T-helper 2 cell (primary cell): Measurements from ENCODE around the gene TMEM60.
"Not testable (repeated sequence)": the region's sequence is repeated elsewhere in the genome, so short reads cannot be mapped to it uniquely, and the experiment has no call there.

ENCODE experiments used
- DNase-seq, 5 experiments: peaks; one replicate each; pipeline versions ENCODE4 v3.0.0 to v3.0.0-alpha.2; 2012 to 2022

Gene TMEM60

DNA sequence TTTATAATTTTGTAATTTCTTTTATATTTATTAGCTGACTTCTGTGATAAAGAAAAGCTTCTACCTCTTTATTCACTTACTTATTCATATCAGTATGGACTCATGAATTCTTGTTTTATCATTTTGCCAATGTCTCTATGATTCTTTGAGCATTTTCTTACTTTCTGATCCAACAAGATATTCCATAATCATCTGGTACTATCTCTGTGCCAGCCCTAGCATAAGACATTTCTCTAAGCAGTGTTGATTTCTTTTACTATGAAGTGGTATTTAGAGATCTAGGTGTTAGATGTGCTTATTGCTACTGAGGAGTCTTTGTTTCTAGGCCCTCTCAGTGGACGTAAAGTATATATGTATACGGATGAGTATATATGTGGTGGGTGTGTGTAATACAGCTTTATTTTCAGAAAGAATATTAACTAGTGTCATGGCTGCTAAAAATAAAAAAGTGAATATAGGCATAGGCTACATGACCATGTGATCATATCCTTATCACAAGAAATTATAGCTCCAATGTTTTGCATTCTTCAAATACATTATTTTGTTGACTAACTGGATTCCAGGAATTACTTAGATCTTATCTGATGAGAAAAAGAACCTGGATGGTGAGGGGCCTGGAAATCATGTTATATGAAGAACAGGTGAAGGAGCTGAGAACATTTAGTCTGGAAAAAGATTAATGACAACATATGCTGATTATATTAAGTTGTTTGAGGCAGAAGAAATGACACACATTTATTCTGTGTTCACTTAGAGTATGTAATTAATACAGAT, 13.5 kb upstream of the TMEM60 start:
- no peak for DNase-seq

DNA sequence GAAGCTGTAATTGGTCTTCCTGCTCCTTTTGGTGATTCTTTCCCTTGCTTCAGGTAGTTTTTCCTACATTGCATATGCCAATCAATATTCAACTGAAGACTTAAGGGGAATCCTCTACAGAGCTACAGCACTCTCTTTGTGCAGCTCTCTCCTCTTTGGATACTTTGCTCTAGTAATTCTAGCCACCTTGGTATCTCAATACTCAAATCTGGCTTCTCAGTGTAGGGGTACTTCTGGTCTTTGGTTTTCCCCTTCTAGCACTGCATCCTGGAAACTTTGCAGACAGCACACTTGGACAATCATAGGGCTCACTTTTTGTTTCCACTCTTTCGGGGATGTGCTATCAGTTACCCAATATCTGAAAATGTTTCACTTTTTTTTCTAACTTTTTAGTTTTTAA, 10.3 kb upstream of the TMEM60 start:
- DNase-seq = no peak

DNA sequence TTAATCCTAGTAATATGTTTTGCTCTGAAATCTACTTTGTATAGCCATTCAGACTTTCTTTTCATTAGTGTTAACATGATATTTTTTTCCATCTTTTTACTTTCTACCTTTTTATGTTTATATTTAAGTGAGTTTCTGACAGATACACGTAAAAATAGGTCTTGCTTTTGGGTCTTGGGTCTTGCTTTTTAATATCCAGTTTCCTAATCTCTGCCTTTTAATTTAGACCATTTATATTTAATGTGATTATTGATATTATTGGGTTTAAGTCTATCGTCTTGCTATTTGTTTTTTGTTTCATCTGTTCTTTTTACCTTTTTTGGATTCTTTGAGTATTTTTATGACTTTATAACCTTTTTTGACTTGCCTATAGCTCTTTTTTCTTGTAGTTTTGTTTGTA, 8.2 kb upstream of the TMEM60 start:
- no peak for DNase-seq

DNA sequence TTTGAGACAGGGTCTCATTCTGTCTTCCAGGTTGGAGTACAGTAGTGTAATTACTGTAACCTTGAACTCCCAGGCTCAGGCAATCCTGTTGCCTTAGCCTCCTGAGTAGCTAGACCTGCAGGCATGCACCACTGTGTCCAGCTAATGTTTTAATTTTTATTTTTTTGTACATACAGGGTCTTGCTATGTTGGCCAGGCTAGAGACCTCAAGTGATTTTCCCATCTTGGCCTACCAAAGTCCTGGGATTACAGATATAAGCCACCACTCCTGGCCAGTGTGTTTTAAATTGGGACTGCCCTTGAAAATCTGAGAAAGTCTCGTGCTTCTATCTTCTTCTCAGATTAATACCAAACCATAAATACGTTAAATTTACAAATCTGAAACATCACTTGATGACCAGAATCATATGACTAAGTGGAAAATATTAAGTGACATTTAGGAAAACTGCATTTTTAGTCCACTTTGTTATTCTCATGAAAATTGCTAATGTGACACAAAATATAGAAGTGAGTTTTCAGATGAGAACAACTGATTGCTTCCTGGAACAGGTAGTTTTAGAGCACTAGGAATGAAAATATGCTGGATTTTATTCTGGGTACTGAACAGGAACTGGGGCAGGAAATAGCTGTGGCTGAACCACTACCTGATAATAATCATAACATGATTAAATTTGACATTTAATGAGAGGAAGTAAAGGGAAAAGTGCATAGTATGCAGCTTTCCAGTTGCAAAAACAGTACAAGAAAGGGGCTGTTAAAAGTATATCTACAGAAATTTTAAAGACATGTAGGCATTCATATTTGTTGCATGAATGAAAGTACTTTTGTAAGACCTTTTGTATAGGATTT, 4.5 kb upstream of the TMEM60 start:
- peak in 2 of 5 experiments; percentile 19 to 81 for DNase-seq

DNA sequence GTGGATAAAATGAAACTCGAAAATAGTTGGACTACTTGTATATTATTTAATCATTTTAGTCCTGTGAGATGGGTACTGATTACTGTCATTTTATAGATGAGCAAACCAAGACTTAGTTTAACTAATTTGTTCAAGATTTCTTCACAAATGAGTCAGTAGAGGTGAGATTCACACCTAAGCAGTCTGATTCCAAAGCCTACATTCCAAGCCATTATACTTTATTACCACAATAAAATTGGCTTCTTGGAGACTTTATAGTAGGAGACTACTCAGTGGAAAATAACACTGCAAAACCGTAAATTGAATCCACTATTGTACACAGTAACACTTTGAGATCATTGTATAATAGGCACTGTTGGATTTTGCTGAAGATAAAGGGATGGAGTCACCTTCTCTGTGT, 2.5 kb upstream of the TMEM60 start:
- no peak for DNase-seq

DNA sequence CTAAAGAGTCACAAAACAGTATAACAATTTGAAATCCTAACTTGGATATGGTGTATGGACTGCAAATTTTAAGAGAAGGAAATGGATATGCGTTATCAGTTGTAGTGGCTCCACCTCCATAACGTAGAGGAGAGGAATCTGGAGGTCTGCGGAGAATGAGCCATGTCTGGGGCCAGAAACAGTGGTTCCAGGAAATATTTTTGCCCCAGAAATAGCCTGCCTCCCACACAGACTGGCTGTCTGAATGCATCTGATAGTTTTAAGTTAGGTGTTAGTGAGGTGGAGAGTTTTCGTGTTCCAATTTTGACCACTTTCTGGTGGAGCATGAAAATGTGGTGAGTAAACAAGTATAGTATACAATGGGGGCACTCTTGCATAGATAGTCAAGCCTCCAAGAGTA, 1.9 kb upstream of the TMEM60 start:
- DNase-seq = peak in 1 of 5 experiments; percentile 33

DNA sequence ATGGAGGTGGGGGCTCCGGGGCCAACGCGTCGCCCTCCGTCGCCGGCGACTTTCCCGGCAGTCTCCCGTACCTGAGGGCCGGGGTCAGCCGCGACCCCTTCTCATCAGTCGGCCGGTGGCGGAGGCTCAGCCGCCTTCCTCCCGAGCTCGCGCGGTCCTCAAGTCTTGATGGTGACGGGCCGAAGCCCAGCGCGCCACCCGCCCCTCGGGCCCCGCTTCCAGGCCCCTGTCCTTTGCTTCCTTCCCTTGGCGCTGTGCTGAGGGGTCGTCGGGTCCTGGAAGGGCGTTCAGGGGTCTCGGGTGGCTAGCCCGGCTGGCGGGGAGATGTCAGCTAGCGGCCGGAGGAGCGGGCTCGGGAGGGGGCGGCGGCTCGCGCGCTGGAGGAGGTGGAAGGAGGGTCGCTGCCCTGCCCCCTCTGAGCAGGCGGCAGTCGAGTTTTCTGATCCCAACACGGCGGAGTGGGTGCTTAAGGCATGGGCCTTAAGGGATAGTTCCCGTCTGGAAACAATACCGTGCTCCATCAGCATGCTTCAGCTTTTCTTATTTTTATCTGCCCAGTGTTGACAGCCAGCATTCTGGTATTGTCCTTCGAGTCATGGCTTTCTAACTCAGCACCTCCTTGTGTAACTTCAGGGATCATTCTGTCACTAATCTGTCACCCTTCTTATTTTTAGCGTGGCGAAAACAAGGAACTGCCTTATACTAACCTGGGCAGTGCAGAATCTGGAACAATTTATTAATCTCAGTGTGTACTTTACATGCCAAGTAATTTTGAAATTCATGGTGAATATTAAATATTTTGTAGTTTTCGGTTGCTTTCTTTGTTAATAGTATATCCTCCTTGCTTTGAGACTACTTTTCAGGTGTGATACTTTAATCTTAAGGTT, 1.1 kb upstream of the TMEM60 start:
- peak in 3 of 5 experiments; percentile 6 to 68 (median 13) for DNase-seq

DNA sequence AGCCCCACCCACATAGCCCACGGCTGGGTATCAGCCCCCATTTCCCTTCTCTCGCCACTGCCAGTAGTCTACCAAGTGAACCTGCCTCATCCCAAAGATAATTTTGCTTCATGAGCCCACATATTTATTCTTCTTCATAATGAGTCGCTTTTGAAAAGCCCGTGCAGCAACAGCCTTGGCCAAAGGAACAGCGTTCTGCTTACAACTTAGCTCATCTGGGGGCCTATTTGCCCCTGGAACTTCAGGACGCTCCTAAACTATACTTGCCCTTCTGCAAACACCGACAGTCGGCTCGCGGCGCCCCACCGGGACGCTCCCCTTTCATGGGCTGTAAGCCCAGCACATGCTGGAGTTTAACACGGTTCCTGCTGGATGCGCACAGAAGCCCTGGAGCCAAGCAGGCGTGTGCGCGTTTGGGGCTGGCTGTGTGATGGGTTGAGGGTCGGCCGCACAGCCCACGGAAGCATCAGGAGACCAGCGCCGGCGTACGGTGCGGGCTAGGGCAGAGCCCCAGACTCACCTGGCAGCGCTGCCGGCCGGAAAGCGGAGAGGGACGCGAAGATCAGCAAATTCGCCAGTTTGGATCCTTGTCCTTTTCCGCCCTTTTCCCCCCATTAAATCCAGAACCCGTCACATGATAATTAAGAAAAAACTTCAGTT, 370 bp downstream of the TMEM60 start:
- DNase-seq = peak in 1 of 5 experiments; percentile 21

DNA sequence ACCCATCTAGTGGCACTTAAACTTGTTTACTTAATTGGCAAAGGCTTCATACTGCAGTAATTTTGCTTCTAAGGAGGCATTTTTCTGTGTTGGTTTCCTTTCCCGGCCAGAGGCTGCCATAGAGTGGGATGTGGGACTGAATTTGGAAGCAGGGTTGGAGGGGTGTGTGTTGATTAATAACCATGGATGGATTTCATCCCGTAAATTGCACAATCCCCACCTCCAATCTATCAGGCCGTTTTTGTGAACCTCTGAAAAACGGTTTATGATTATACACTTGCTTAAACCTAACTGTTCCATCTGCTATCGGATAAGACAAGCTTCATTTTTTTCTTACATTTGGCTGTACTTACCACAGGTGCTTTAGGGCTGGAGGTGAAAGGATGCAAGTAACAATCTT, 1.3 kb downstream of the TMEM60 start:
- no peak for DNase-seq

DNA sequence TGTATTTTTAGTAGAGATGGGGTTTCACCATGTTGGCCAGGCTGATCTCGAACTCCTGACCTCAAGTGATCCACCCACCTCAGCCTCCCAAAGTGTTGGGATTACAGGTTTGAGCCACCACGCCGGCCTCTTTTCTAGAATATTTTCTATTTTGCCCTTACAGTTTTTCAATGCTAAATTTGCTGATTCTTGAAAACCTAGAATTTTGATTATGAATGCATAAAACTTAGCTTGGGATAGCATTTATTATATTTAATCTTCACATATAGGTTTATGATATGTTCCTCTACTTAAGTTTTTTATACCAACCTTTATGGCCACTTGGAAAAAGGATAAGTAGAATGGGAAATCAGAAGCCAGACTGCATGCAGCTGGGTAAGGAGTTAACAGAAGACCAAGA, 2.1 kb downstream of the TMEM60 start:
- DNase-seq = no peak

DNA sequence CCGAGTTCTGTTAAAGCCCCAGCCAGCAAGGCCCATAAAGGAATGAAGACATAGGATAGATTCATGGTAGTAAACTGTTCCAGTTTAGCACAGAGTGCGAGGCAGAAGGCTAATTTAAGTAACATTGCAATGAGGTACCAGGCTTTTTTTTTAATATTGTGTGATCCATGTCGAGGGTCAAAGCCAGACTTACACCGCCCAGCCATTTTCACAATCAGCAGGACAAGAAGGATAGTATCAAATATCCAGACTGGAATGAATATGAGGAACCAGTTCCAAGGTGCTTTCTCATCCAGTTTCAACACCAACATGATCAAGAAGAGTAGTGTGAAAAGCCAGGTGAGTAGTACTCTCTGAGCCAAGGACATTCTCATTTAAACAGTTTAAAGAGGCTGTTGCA, 4.2 kb downstream of the TMEM60 start:
- no peak for DNase-seq

DNA sequence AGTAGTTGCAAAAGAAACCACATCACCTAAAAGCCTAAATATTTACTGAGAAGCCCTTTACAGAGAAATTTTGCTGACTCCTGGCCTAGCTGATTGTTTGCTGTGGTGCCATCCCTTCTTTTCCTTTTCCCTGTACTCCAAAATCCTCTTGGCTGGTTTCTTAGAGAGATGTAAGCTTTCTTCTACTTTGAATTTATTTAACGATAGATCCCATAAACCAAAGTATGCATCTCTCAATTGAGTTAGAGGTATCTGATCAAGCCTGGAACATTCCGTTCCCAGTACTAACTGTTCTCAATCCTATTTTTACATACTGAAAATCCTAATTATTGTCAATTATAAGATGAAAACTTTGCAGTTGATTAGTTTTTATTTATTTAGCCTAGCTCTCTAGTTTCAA, 6.3 kb downstream of the TMEM60 start:
- no peak for DNase-seq

DNA sequence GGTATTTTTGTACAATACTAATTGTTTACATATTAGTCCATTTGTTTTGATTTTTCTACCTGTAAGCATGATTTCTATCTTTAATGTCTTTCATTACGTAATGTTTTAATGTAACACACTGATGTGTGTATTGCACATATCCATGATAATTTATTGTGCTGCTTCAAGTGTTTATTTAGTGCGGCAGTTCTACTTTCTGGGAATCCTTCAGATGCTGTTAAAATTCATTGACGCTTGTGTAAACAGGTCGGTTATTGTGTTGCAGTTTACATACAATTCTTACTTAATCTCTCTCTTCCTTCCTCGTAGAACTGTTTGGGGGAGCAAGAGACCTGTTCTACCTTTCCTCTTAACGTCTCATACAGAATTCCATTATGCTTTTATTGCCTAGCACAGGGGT, 6.9 kb downstream of the TMEM60 start:
- DNase-seq = no peak

DNA sequence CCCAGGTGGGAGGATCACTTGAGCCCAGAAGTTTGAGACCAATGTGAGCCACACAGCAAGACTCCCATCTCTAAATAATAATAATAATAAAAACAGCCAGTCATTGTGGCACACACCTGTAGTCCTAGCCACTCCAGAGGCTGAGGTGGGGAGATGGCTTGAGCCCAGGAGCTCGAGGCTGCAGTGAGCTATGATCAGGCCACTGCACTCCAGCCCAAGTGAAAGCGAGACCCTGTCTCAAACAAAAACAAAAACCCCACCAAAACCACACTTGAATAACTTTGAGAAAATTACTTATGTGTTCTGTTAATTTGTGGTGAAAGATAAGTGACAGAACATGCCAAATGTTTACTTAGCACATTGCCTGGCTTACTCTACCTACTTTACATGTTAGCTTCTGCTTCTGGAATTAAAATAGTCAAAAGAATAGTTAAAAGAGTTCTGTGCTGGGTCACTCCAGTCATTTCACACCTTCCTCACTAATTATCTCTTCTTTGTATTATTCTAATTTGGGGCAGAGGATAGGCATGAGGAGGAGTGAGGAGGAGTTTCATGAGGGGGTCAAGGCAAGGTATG, 9.8 kb downstream of the TMEM60 start:
- DNase-seq = peak in 1 of 5 experiments; percentile 1

DNA sequence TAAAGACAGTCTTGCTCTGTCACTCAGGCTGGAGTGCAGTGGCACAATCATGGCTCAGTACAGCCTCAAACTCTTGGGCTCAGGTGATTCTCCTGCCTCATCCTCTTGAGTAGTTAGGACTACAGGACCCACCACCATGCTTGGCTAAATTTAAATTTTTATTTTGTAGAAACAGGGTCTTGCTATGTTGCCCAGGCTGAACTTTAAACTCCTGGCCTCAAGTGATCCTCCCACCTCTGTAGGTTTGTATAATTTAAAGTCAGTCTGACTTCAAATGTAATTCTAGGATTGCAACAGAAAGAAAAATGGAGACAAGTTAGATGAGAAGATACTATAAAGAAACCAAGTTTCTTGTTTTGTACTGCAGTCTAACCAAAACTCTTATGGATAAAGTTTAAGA, 11.5 kb downstream of the TMEM60 start:
- no peak for DNase-seq

DNA sequence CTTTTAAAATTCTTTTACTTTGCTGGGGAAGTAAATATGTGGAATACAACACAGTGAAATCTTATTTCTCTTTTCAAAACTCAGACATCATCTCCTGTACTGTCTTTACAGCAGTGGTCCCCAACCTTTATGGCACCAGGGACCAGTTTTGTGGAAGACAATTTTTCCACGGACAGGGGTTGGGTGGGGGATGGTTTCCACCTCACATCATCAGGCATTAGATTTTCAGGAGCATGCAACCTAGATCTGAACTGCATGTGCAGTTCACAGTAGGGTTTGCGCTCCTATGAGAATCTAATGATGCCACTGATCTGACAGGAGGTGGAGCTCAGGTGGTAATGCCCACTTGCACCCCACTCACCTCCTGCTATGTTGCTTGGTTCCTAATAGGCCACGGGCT, 12.2 kb downstream of the TMEM60 start:
- no peak for DNase-seq

DNA sequence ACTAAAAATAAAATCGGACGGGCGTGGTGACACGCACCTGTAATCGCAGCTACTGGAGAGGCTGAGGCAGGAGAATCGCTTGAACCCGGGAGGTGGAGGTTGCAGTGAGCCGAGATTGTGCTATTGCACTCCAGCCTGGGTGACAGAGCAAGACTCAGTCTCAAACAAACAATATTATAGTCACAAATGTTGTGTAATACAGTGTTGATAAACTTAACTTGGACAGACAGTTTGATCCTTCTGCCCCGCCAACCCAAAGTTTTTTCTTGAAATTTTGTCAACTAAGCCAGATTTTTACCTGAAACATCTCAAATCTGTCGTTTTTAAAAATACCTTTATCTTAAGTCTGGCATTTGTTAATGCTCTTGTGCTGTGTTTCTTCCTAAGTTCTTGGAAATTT, 13.8 kb downstream of the TMEM60 start:
- DNase-seq = not testable (repeated sequence)

DNA sequence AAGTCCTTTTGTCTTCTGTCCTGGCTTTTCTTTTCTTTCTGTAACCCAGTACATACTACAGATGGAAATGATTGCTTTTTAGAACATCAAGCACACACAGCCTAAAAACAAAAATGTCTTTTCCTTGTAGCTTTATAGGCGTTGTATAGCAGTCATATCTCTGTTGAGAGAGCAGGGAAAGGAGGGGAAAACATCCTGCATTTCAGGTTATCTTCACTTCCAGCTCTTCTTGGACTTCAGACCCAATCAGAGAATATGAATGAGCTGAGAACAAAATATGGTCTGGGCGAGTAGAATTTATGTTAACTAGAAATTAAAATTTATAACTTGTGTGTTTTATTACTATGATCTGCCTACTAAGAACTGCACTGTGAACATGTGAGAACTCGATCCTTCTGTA, 14.7 kb downstream of the TMEM60 start:
- no peak for DNase-seq

DNA sequence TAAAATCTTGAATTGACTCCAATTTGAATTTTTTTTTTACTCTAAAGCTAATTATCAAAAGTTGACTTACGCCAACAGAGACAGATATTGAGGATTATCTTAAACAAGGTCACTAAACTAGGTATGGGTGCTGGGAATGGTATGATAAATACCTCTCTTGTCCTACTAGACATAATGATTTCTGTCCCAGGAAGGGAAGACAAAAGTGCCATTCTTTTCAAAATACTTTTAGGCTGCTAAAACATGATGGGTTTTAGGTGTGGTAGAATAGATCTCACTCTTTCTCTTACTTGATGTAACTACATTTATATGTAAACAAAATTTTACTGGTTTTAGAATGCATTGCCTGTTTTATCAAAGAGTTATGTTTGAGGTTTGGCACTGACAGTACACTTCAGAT, 15.1 kb downstream of the TMEM60 start:
- DNase-seq = no peak

DNA sequence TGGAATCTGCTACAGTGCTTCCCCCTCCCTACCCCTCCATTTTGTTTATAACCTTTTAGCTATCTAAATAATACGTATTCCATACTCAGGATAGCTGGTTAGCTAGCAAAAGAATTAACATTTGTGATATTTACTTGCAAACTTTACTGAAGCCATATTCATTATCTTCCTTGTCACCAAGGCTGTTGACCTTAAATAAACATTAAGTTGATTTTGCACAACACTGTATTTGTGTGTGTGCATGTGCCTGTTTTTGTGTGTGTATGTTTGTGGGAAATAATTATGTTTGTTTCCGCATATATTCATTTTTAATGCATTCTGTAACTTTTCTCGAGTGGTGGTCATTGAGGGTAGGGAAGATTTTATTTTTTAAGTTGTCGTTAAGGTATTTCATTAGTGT, 15.9 kb downstream of the TMEM60 start:
- no peak for DNase-seq

DNA sequence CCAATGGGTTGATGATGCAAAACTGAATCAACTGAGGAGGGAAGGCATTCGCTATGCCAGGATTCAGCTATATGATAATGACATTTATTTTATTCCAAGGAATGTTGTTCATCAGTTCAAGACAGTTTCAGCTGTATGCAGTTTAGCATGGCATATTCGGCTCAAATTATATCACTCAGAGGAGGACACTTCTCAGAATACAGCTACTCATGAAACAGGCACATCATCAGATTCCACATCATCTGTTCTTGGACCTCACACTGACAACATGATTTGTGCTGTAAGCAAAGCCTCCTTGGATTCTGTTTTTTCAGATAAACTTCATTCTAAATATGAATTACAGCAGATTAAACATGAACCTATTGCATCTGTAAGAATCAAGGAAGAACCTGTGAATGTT, 19.7 kb downstream of the TMEM60 start:
- DNase-seq = no peak

DNA sequence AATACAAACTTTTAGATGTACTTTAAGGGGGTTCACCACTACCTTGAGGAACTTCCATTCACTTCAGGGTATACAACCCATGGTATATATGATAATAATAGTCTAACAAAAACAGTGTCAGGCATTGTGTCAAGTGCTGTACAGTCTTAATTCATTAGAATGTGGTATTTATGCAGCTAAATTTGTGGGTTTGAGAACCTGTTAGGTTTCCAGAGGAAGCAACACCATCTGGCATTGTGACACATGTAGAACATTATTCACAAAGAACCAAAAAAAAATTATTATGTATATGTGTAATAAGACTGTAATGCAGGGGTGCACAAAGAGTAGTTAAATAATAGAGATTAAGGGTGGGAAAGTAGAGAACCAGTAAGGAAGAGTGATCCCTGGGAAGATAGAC, 26.3 kb downstream of the TMEM60 start:
- DNase-seq = no peak
